ENCODE data around the gene PLG. TPM values are rescaled to one million over a fixed set of nuclear protein-coding genes. Genes with fewer than 3 reads are reported as not detected.

Gene PLG
- total RNA-seq, 1 experiment from 2014 or later: 0.72 TPM

- DNase-seq (ENCODE audit: low spot score): no peak
- ATAC-seq: no peak
- CTCF ChIA-PET: interaction anchor here (0.6 to 3.7 kb wide), 4 partner anchors 10 to 169 kb away, joined by 3 to 34 read pairs (median 4); no protein-coding TSS in a partner anchor
- Mint-ChIP-seq H3K36me3 (peaks cover 9% of the 10 kb centered on the region; the same call in 1 of the 2 replicates), H3K27ac (no peak overlapping the region), H3K4me3 (no peak overlapping the region), H3K9me3 (peaks cover 24% of the 10 kb centered on the region), H3K27me3 (ENCODE audit: low read depth) (peaks cover 21% of the 10 kb centered on the region), H3K4me1 (peaks cover 8% of the 10 kb centered on the region)
- TF ChIP-seq NFYB (CRISPR knock-in tag; conservative IDR thresholded peaks at IDR 0.05; ENCODE audit: low read depth) (no peak), KAT7 (CRISPR knock-in tag; IDR thresholded peaks at IDR 0.05; ENCODE audit: borderline replicate concordance) (no peak), IRF1 (CRISPR knock-in tag; IDR thresholded peaks at IDR 0.05) (no peak), SP1 (CRISPR knock-in tag; conservative IDR thresholded peaks at IDR 0.05) (no peak), MXD4 (CRISPR knock-in tag; IDR thresholded peaks at IDR 0.05; ENCODE audit: borderline replicate concordance) (no peak), PREB (CRISPR knock-in tag; IDR thresholded peaks at IDR 0.05; ENCODE audit: borderline replicate concordance) (no peak), GRHL2 (CRISPR knock-in tag; IDR thresholded peaks at IDR 0.05; ENCODE audit: insufficient replicate concordance, severe bottlenecking) (no peak), NFATC4 (CRISPR knock-in tag; IDR thresholded peaks at IDR 0.05) (no peak), FOXJ3 (CRISPR knock-in tag; IDR thresholded peaks at IDR 0.05; ENCODE audit: borderline replicate concordance) (no peak), IRF2 (CRISPR knock-in tag; IDR thresholded peaks at IDR 0.05; ENCODE audit: borderline replicate concordance, low read depth) (no peak), JUN (CRISPR knock-in tag; IDR thresholded peaks at IDR 0.05) (no peak)
- TF ChIP-seq, protein P1, sequence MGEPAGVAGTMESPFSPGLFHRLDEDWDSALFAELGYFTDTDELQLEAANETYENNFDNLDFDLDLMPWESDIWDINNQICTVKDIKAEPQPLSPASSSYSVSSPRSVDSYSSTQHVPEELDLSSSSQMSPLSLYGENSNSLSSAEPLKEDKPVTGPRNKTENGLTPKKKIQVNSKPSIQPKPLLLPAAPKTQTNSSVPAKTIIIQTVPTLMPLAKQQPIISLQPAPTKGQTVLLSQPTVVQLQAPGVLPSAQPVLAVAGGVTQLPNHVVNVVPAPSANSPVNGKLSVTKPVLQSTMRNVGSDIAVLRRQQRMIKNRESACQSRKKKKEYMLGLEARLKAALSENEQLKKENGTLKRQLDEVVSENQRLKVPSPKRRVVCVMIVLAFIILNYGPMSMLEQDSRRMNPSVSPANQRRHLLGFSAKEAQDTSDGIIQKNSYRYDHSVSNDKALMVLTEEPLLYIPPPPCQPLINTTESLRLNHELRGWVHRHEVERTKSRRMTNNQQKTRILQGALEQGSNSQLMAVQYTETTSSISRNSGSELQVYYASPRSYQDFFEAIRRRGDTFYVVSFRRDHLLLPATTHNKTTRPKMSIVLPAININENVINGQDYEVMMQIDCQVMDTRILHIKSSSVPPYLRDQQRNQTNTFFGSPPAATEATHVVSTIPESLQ (CRISPR knock-in tag; IDR thresholded peaks at IDR 0.05): no peak
- POLR2A ChIA-PET: no interaction called here
Measured at GRCh38 chr6:160764847-160765246, 62.8 kb downstream of the PLG start.

DNA sequence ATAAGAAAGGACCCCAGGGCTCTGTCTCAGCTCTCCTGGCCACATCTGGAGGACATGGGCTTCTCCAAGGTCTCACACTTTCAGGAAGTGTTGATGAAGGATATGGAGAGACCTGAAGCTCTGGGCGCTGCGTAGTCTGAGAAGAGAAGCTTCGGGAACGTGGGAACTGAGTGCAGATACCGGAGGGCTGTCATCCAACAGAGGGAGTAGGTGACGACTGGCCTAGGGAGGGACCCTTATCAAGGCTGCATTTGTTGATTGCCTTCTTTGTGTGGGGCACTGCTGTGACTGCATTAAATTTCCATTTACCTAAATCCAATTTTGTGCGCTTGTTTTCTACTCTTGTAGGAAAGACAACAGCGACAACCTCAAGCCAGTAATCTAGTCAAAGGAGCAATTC lies 63.4 kb downstream of the PLG start:
- Mint-ChIP-seq H3K27ac (no peak overlapping the region), H3K36me3 (peaks cover 9% of the 10 kb centered on the region; the same call in 1 of the 2 replicates), H3K9me3 (peaks cover 18% of the 10 kb centered on the region), H3K4me1 (peaks cover 8% of the 10 kb centered on the region), H3K4me3 (no peak overlapping the region), H3K27me3 (ENCODE audit: low read depth) (peaks cover 21% of the 10 kb centered on the region)
- CTCF ChIA-PET: interaction anchor here (0.6 to 3.7 kb wide), 4 partner anchors 10 to 168 kb away, joined by 3 to 34 read pairs (median 4); no protein-coding TSS in a partner anchor
- peak; percentile 15 for DNase-seq (ENCODE audit: low spot score)
- peak; percentile 48 for ATAC-seq
- POLR2A ChIA-PET: no interaction called here
- TF ChIP-seq TCF7 (CRISPR knock-in tag; IDR thresholded peaks at IDR 0.05; ENCODE audit: low read depth): no peak
- no peak for TF ChIP-seq ESRRA (CRISPR knock-in tag; IDR thresholded peaks at IDR 0.05; ENCODE audit: borderline replicate concordance)
- TF ChIP-seq ZNF263 (CRISPR knock-in tag; IDR thresholded peaks at IDR 0.05; ENCODE audit: low read depth): no peak
- TF ChIP-seq ZBTB43 (CRISPR knock-in tag; IDR thresholded peaks at IDR 0.05): no peak
- no peak for TF ChIP-seq NR1H2 (CRISPR knock-in tag; IDR thresholded peaks at IDR 0.05)
- TF ChIP-seq, protein P2, sequence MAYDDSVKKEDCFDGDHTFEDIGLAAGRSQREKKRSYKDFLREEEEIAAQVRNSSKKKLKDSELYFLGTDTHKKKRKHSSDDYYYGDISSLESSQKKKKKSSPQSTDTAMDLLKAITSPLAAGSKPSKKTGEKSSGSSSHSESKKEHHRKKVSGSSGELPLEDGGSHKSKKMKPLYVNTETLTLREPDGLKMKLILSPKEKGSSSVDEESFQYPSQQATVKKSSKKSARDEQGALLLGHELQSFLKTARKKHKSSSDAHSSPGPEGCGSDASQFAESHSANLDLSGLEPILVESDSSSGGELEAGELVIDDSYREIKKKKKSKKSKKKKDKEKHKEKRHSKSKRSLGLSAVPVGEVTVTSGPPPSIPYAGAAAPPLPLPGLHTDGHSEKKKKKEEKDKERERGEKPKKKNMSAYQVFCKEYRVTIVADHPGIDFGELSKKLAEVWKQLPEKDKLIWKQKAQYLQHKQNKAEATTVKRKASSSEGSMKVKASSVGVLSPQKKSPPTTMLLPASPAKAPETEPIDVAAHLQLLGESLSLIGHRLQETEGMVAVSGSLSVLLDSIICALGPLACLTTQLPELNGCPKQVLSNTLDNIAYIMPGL (CRISPR knock-in tag; IDR thresholded peaks at IDR 0.05): no peak
- TF ChIP-seq, protein P3, sequence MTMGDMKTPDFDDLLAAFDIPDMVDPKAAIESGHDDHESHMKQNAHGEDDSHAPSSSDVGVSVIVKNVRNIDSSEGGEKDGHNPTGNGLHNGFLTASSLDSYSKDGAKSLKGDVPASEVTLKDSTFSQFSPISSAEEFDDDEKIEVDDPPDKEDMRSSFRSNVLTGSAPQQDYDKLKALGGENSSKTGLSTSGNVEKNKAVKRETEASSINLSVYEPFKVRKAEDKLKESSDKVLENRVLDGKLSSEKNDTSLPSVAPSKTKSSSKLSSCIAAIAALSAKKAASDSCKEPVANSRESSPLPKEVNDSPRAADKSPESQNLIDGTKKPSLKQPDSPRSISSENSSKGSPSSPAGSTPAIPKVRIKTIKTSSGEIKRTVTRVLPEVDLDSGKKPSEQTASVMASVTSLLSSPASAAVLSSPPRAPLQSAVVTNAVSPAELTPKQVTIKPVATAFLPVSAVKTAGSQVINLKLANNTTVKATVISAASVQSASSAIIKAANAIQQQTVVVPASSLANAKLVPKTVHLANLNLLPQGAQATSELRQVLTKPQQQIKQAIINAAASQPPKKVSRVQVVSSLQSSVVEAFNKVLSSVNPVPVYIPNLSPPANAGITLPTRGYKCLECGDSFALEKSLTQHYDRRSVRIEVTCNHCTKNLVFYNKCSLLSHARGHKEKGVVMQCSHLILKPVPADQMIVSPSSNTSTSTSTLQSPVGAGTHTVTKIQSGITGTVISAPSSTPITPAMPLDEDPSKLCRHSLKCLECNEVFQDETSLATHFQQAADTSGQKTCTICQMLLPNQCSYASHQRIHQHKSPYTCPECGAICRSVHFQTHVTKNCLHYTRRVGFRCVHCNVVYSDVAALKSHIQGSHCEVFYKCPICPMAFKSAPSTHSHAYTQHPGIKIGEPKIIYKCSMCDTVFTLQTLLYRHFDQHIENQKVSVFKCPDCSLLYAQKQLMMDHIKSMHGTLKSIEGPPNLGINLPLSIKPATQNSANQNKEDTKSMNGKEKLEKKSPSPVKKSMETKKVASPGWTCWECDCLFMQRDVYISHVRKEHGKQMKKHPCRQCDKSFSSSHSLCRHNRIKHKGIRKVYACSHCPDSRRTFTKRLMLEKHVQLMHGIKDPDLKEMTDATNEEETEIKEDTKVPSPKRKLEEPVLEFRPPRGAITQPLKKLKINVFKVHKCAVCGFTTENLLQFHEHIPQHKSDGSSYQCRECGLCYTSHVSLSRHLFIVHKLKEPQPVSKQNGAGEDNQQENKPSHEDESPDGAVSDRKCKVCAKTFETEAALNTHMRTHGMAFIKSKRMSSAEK (CRISPR knock-in tag; IDR thresholded peaks at IDR 0.05; ENCODE audit: borderline replicate concordance): no peak
- no peak for TF ChIP-seq JAZF1 (CRISPR knock-in tag; IDR thresholded peaks at IDR 0.05)
- TF ChIP-seq TEAD4 (CRISPR knock-in tag; IDR thresholded peaks at IDR 0.05): no peak
- TF ChIP-seq TEAD1 (CRISPR knock-in tag; IDR thresholded peaks at IDR 0.05): no peak
- no peak for TF ChIP-seq CTCF (IDR thresholded peaks at IDR 0.05)
